ENCODE results near the gene PICK1. TPM values are rescaled to one million over a fixed set of nuclear protein-coding genes. Genes with fewer than 3 reads are reported as not detected.

PICK1 gene
- total and polyA plus RNA-seq, 2 of the 13 experiments (the other 11 are each of a cell fraction or from before 2014, with no cell fraction given): 19.3 to 25.3 TPM

- TF ChIP-seq TFDP2 (CRISPR knock-in tag; IDR thresholded peaks at IDR 0.05): peak; percentile 65
- peak; percentile 55; the same call in 1 of the 2 replicates for TF ChIP-seq HDAC2 (CRISPR knock-in tag; IDR thresholded peaks at IDR 0.05)
- peak; percentile 81 for TF ChIP-seq ZNF143 (CRISPR knock-in tag; IDR thresholded peaks at IDR 0.05)
- TF ChIP-seq ZNF24 (IDR thresholded peaks at IDR 0.05): no peak
- TF ChIP-seq, protein P1, sequence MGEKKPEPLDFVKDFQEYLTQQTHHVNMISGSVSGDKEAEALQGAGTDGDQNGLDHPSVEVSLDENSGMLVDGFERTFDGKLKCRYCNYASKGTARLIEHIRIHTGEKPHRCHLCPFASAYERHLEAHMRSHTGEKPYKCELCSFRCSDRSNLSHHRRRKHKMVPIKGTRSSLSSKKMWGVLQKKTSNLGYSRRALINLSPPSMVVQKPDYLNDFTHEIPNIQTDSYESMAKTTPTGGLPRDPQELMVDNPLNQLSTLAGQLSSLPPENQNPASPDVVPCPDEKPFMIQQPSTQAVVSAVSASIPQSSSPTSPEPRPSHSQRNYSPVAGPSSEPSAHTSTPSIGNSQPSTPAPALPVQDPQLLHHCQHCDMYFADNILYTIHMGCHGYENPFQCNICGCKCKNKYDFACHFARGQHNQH (CRISPR knock-in tag; IDR thresholded peaks at IDR 0.05): peak; percentile 18; the same call in 1 of the 2 replicates
- TF ChIP-seq CAMTA2 (CRISPR knock-in tag; IDR thresholded peaks at IDR 0.05; ENCODE audit: borderline replicate concordance): 0 out of 2 replicates have a peak, but pooled peaks have one; percentile 68
- no peak for TF ChIP-seq RNF2 (conservative IDR thresholded peaks at IDR 0.05; ENCODE audit: low read depth)
- peak; percentile 89; the same call in 1 of the 2 replicates for TF ChIP-seq U2AF2 (IDR thresholded peaks at IDR 0.05; ENCODE audit: low read depth, low read length)
- peak; percentile 81 for TF ChIP-seq POLR2G (IDR thresholded peaks at IDR 0.05; ENCODE audit: low read depth, low read length)
- TF ChIP-seq ZNF335 (CRISPR knock-in tag; IDR thresholded peaks at IDR 0.05): 0 out of 2 replicates have a peak, but pooled peaks have one; percentile 42
- peak; percentile 72; the same call in 1 of the 2 replicates for TF ChIP-seq ZNF235 (CRISPR knock-in tag; IDR thresholded peaks at IDR 0.05; ENCODE audit: borderline replicate concordance)
- peak; percentile 58; the same call in 1 of the 2 replicates for TF ChIP-seq MYC (CRISPR knock-in tag; IDR thresholded peaks at IDR 0.05; ENCODE audit: borderline replicate concordance)
- TF ChIP-seq ELF3 (CRISPR knock-in tag; IDR thresholded peaks at IDR 0.05): peak; percentile 62
- peak; percentile 100 for TF ChIP-seq HMGXB3 (CRISPR knock-in tag; IDR thresholded peaks at IDR 0.05; ENCODE audit: borderline replicate concordance)
- peak; percentile 92 for TF ChIP-seq ZHX1 (CRISPR knock-in tag; IDR thresholded peaks at IDR 0.05; ENCODE audit: low read depth)
- TF ChIP-seq ZFYVE20 (CRISPR knock-in tag; IDR thresholded peaks at IDR 0.05; ENCODE audit: borderline replicate concordance, low read depth): 0 out of 2 replicates have a peak, but pooled peaks have one; percentile 28
- no peak for TF ChIP-seq ATM (IDR thresholded peaks at IDR 0.05; ENCODE audit: borderline replicate concordance)
- TF ChIP-seq SNAI1 (CRISPR knock-in tag; IDR thresholded peaks at IDR 0.05; ENCODE audit: borderline replicate concordance): peak; percentile 25; the same call in 1 of the 2 replicates
- peak; percentile 70; the same call in 1 of the 2 replicates for TF ChIP-seq SP4 (CRISPR knock-in tag; IDR thresholded peaks at IDR 0.05)
These were observed at the start of gene PICK1 (continued) for GRCh38 chr22:38056969-38057891.

Measured in HepG2 (cell line).